HepG2 (cell line): ENCODE results near the gene CPLX1. TPM values are rescaled to one million over a fixed set of nuclear protein-coding genes. Genes with fewer than 3 reads are reported as not detected.

Experiments used
- HMGA1 ChIP-seq: sonication (generic); formaldehyde crosslinking; conservative IDR thresholded peaks from 2 replicates; pipeline ENCODE4 v1.4.0; 2020; ENCODE audit warnings: missing genetic modification reagents
- HOXD1 ChIP-seq: sonication (generic); formaldehyde crosslinking; IDR thresholded peaks from 2 replicates; pipeline ENCODE4 v1.5.0; 2020; ENCODE audit warnings: missing genetic modification reagents
- MAFG ChIP-seq: sonication (generic); formaldehyde crosslinking; IDR thresholded peaks from 2 replicates; pipeline ENCODE4 v1.5.1; 2020; ENCODE audit warnings: mild to moderate bottlenecking, missing genetic modification reagents
- MAFK ChIP-seq, 2 experiments: IDR thresholded peaks in 1 of 2; conservative IDR thresholded peaks in 1 of 2; 2 replicates each; pipeline ENCODE4 v1.6.1; 2011; ENCODE audit warnings: improper control_type of control experiment in 2 of 2, low read length in 2 of 2
- NFKB2 ChIP-seq: sonication (generic); formaldehyde crosslinking; IDR thresholded peaks from 2 replicates; pipeline ENCODE4 v1.4.0; 2020; ENCODE audit warnings: missing genetic modification reagents, borderline replicate concordance
- RFX3 ChIP-seq: IDR thresholded peaks from 2 replicates; pipeline ENCODE4 v1.6.1; 2016; ENCODE audit warnings: missing biosample characterization, missing genetic modification reagents
- SKI ChIP-seq: fragments of 450-650 bp; IDR thresholded peaks from one replicate; pipeline ENCODE4 v1.6.1; 2018; ENCODE audit warnings: mild to moderate bottlenecking; ENCODE audit not compliant: partially characterized antibody
- TOE1 ChIP-seq: sonication (generic); formaldehyde crosslinking; IDR thresholded peaks from 2 replicates; pipeline ENCODE4 v1.4.0; 2020; ENCODE audit warnings: mild to moderate bottlenecking, missing genetic modification reagents
- ZBTB20 ChIP-seq: sonication (generic); formaldehyde crosslinking; IDR thresholded peaks from 2 replicates; pipeline ENCODE4 v1.8.1; 2023; ENCODE audit warnings: missing genetic modification reagents, low read depth, mild to moderate bottlenecking, borderline replicate concordance
- ZEB1 ChIP-seq: IDR thresholded peaks from 2 replicates; pipeline ENCODE4 v1.6.1; 2012; ENCODE audit warnings: mild to moderate bottlenecking, low read depth, inconsistent platforms; ENCODE audit not compliant: insufficient replicate concordance
- ZNF225 ChIP-seq: sonication (generic); formaldehyde crosslinking; IDR thresholded peaks from 2 replicates; pipeline ENCODE4 v1.4.0; 2020; ENCODE audit warnings: mild to moderate bottlenecking, missing genetic modification reagents
- ZNF274 ChIP-seq: sonication (generic); formaldehyde crosslinking; IDR thresholded peaks from 2 replicates; pipeline ENCODE4 v1.5.1; 2020; ENCODE audit warnings: mild to moderate bottlenecking, missing genetic modification reagents
- ZNF292 ChIP-seq: sonication (generic); formaldehyde crosslinking; IDR thresholded peaks from 2 replicates; pipeline ENCODE4 v1.8.1; 2022; ENCODE audit warnings: mild to moderate bottlenecking, low read depth, missing genetic modification reagents, borderline replicate concordance
- ZNF350 ChIP-seq: sonication (generic); formaldehyde crosslinking; IDR thresholded peaks from 2 replicates; pipeline ENCODE4 v1.4.0; 2020; ENCODE audit warnings: mild to moderate bottlenecking, low read depth, missing genetic modification reagents, borderline replicate concordance
- ZNF44 ChIP-seq: sonication (generic); formaldehyde crosslinking; IDR thresholded peaks from 2 replicates; pipeline ENCODE4 v1.5.1; 2020; ENCODE audit warnings: mild to moderate bottlenecking, missing genetic modification reagents
- ZNF512 ChIP-seq: sonication (generic); formaldehyde crosslinking; IDR thresholded peaks from 2 replicates; pipeline ENCODE4 v1.4.0; 2020; ENCODE audit warnings: mild to moderate bottlenecking, missing genetic modification reagents
- ZNF674 ChIP-seq: sonication (generic); formaldehyde crosslinking; IDR thresholded peaks from 2 replicates; pipeline ENCODE4 v1.5.0; 2020; ENCODE audit warnings: low read depth, mild to moderate bottlenecking, missing genetic modification reagents
- ZNF687 ChIP-seq: sonication (generic); formaldehyde crosslinking; IDR thresholded peaks from 2 replicates; pipeline ENCODE4 v1.5.1; 2020; ENCODE audit warnings: mild to moderate bottlenecking, missing genetic modification reagents, moderate library complexity
- ZNF878 ChIP-seq: sonication (generic); formaldehyde crosslinking; IDR thresholded peaks from 2 replicates; pipeline ENCODE4 v1.8.1; 2023; ENCODE audit warnings: mild to moderate bottlenecking, missing genetic modification reagents, moderate library complexity
- polyA plus RNA-seq, 8 experiments: library from polyadenylated mRNA; depleted of rRNA in 3 of 8; stranded (reverse) in 7 of 8; unstranded in 1 of 8; fragments of >200 nt; fragmentation: Illumina TruSeq in 4 of 8; extraction: Trizol in 4 of 8; gene quantifications; 2 replicates each; pipeline versions ENCODE4 v1.2.1 to v1.2.3, GENCODE V29; 2011 to 2016; ENCODE audit warnings: low read depth in 4 of 8, missing spikeins in 1 of 8, mixed read lengths in 1 of 8; ENCODE audit not compliant: insufficient read depth in 1 of 8
- total RNA-seq, 5 experiments: library from RNA; depleted of rRNA; stranded (reverse); fragments of >200 nt; fragmentation: Illumina TruSeq; extraction: Trizol; gene quantifications; 2 replicates each; pipeline ENCODE4 v1.2.3, GENCODE V29; 2016; ENCODE audit warnings: low read depth in 1 of 5
- TF ChIP-seq, protein P1 (sequence below): sonication (generic); formaldehyde crosslinking; IDR thresholded peaks from 2 replicates; pipeline ENCODE4 v1.4.0; 2020; ENCODE audit warnings: mild to moderate bottlenecking, missing genetic modification reagents
- TF ChIP-seq, protein P2 (sequence below): sonication (generic); formaldehyde crosslinking; IDR thresholded peaks from 2 replicates; pipeline ENCODE4 v1.8.1; 2023; ENCODE audit warnings: mild to moderate bottlenecking, moderate library complexity, missing genetic modification reagents

The CPLX1 gene
- total and polyA plus RNA-seq, 2 of the 13 experiments (the other 11 are each of a cell fraction or from before 2014, with no cell fraction given) = 0.18 TPM

DNA sequence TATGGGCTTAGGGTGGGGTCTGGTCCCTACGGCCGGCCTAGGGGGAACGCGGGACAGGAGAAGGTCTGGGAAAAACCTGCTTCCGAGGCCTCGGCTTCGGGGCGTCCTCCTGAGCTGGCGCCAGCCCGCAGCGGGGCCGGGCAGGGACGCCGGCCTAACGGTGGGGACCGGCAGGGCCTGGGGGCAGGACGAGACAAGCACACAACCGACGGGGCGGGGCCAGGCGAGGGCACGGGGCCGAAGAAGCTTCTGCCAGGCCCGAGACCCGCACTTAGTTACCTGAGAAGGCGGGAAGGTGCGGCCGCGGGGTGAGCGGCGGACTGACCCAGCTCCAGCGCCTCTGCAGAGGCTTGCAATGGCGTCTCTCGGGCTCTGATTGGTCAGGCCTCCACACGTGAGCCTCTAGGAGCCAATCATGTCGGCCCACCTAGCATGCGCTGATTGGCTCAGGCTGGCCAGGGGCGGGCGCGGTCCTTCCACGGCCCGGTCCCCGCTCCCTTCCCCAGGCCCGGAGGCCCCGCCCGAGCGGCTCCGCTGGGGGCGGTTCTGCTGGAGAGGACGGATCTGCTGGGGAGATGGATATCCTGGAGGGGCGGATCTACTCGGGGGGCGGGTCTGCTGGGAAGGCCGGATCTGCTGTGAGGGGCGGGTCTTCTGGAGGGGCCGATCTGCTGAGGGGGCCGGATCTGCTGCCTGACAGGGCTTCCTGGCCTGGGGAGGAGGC lies 44.3 kb downstream of the CPLX1 start (continued):
- TF ChIP-seq NFKB2 (0 out of 2 replicates have a peak, but pooled peaks have one; percentile 19), ZNF878 (no peak), HMGA1 (CRISPR knock-in tag) (no peak), ZNF687 (CRISPR knock-in tag) (peak; percentile 59; the same call in 1 of the 2 replicates), ZNF225 (CRISPR knock-in tag) (peak; percentile 69; the same call in 1 of the 2 replicates), HOXD1 (no peak; the same call in 1 of the 2 replicates), ZNF512 (CRISPR knock-in tag) (no peak), MAFG (CRISPR knock-in tag) (no peak), ZNF350 (peak; percentile 63; the same call in 1 of the 2 replicates), ZNF274 (CRISPR knock-in tag) (no peak; the same call in 1 of the 2 replicates), SKI (no peak), ZNF292 (CRISPR knock-in tag) (no peak), ZNF44 (no peak), TOE1 (CRISPR knock-in tag) (no peak), ZBTB20 (CRISPR knock-in tag) (no peak), RFX3 (CRISPR knock-in tag) (no peak), MAFK (conservative IDR thresholded peaks at IDR 0.05 in 1 of 2, IDR thresholded peaks at IDR 0.05 in 1 of 2; ENCODE audit: low read length in 2 of 2) (no peak; a peak in 1 of 4 replicates), ZNF674 (CRISPR knock-in tag) (no peak), ZEB1 (no peak)
- TF ChIP-seq, protein P1, sequence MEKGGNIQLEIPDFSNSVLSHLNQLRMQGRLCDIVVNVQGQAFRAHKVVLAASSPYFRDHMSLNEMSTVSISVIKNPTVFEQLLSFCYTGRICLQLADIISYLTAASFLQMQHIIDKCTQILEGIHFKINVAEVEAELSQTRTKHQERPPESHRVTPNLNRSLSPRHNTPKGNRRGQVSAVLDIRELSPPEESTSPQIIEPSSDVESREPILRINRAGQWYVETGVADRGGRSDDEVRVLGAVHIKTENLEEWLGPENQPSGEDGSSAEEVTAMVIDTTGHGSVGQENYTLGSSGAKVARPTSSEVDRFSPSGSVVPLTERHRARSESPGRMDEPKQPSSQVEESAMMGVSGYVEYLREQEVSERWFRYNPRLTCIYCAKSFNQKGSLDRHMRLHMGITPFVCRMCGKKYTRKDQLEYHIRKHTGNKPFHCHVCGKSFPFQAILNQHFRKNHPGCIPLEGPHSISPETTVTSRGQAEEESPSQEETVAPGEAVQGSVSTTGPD (CRISPR knock-in tag) = no peak
- TF ChIP-seq, protein P2, sequence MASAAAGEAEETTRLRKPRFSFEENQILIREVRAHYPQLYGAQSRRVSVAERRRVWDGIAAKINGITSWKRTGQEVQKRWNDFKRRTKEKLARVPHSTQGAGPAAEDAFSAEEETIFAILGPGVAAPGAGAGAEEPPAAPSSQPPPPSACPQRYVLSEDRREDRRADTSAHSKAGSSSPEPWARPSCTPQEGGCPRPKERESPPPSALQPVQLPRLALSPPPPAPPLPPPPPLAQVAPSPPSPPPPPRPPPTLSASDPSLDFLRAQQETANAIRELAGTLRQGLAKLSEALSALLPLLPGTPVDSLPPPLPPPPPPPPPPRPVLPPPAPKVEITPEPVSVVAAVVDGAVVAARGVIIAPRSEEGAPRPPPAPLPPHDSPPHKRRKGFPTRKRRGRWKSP = peak; percentile 85; the same call in 1 of the 2 replicates
